Measurements from ENCODE around the gene PDE8B.

PDE8B gene

DNA sequence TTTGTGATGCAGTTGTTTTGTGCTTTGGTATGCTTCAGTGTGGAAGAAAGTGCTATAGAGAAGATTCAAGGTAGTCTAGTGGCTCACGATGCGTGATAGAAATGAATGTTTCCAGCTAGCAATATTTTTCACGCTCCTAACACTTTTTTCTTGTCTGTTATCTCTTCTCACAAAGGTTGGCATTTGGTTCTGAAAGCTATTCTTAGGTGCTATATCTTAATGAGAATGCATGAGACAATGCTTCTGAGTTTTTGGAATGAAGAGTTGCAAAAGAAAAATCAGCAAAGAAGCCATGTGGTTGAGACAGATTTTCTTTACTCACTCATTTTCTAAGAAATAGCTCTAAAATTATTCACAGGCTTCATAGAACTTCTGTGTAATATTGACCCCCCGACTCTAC lies 122.6 kb downstream of the PDE8B start:
- DNase-seq, result no peak
- in situ Hi-C loops (cut with HindIII; ENCODE audit: low pct_ligation_motif_present, low pct_unique_long_range_greater_than_20kb, low sequenced_read_pairs), result no loop called here

DNA sequence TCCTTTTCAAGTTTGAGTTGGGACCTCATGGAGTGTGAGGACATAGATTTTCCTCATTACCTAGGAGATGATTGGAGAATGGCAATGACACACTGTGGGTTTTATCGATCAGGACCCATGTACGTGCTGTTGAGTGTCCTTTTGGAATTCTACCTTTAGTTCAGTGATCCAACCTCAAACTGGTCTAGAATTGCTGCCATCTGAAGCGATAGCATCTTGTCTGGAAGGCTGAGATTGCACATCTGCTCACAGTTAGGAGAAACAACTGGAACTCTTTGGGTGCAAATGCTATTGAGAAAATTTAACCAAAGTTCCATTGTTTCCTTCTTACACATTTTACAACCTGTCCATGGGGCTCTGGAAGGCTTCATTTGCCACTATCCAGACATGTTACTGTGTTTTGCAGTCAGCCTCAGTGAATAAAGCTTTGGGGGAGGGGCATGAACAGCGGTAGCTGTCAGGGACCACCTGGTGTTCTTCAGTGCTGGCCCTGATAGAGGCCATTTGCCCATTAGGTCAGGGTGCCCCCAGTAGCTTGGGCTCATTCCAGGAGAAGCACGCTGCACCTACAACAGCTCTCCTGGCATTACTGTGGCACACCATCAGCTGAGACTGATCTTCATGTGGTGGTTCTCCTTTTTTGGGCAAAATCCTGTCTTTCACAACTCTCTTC lies 123.1 kb downstream of the PDE8B start:
- in situ Hi-C loops (cut with HindIII; ENCODE audit: low pct_ligation_motif_present, low pct_unique_long_range_greater_than_20kb, low sequenced_read_pairs), result no loop called here
- no peak for DNase-seq

DNA sequence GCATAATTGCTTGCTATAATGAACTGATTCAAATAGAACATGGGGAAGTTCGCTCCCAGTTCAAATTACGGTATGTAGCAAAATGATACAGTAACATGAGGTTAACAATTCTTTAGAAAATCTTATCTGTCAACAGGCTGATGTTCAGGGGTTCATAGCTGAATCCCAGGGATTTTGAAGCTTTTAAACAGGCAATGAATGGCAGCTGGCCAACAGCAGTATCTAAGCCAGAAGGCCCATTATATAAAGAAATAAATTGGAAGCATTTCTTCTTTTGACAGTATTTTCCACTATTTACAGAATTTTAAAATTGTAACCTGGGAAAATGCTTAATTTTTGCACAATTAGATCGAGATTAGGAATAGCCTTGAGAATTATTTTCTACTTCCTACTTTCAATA lies 126.8 kb downstream of the PDE8B start:
- no peak for DNase-seq
- in situ Hi-C loops (cut with HindIII; ENCODE audit: low pct_ligation_motif_present, low pct_unique_long_range_greater_than_20kb, low sequenced_read_pairs), result no loop called here

DNA sequence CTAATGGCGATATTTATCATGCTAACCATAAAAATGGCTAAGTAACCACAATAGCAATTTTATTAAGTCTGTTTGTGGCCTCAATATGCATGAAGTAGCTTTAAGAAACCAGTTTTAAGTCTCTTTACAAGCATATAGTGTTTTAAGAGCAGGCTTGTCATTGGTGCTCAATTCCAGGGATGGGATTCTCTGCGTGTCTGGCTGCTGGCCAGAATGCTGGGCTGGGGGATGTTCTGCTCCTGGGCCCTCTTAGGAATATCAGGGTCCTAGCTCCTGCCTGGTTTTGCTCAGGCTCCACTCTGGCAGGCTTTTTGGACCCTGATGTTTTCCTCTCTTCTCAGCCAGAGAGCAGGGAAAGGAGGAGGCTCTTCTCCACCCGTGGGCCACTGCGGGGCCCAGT lies 127.2 kb downstream of the PDE8B start:
- in situ Hi-C loops (cut with HindIII; ENCODE audit: low pct_ligation_motif_present, low pct_unique_long_range_greater_than_20kb, low sequenced_read_pairs), result no loop called here
- DNase-seq, result no peak

DNA sequence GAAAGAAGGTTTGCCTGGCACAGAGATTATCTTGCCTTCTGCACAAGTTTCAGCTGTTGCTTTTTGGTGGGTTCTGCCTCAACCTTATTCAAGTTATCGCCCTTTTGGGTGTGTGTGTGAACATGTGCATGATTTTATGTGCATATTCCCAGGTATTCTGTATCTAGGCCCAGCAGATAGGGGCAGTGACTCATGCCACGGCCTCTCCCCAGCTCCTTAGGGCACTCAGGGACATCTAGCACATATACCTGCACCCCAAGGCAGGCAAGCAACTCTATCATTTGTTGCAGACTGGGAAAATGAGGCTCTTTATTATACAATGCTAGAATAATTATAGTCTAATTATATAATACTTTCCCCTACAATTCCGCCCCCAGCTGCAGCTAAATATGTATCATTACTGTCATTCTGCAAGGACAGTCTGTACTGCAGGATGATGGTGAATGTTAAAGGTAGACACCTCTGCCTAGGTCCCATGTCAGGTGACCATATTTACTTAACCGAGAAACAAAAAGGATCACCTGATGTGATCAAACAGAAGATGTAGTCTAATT lies 128.9 kb downstream of the PDE8B start:
- DNase-seq, result no peak
- in situ Hi-C loops (cut with HindIII; ENCODE audit: low pct_ligation_motif_present, low pct_unique_long_range_greater_than_20kb, low sequenced_read_pairs), result no loop called here

DNA sequence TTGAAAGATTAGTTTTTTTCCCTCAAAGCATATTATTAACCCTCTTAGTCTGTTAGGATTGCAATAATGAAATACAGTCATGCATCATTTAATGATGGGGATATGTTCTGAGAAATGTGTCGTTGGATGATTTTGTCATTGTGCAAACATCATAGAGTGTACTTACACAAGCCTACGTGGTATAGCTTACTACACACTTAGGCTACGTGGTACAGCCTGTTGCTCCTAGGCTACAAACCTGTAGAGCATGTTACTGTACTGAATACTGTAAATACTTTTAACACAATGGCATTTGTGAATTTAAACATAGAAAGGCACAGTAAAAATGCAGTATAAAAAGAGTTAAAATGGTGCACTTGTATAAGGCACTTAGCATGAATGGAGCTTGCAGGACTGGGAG lies 132.7 kb downstream of the PDE8B start:
- no peak for DNase-seq
- in situ Hi-C loops (cut with HindIII; ENCODE audit: low pct_ligation_motif_present, low pct_unique_long_range_greater_than_20kb, low sequenced_read_pairs), result no loop called here

DNA sequence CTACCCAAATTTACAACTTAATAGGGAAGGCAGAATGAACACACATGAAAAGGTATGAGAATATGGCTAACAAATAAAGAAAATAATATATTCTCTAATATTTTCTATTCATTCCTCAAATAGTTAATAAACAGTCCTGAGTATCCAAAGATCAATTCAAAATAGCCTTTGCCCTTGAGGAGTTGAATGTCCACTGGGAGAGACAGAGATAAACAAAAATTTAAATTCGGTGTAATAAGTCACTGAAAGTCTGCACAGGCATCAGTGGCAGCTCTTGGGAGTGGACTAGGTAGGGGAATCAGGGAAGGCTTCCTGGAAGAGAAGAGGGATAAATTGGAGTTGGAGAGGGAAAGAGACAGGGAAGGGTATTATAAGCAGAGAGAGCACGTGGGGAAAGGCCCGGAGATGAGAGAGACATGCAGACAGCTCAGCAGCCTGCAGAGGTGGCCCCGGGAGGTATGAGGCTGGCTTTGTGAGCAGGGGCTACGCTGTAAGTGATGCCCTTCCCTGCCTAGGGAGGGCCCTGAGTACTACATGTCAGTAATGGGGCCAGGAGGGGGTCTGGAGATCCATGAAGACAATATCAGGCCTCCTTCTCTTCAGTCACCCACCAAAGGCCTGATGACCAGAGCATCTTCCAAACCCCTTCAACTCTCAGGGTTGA lies 137.1 kb downstream of the PDE8B start:
- in situ Hi-C loops (cut with HindIII; ENCODE audit: low pct_ligation_motif_present, low pct_unique_long_range_greater_than_20kb, low sequenced_read_pairs), result no loop called here
- DNase-seq, result no peak

DNA sequence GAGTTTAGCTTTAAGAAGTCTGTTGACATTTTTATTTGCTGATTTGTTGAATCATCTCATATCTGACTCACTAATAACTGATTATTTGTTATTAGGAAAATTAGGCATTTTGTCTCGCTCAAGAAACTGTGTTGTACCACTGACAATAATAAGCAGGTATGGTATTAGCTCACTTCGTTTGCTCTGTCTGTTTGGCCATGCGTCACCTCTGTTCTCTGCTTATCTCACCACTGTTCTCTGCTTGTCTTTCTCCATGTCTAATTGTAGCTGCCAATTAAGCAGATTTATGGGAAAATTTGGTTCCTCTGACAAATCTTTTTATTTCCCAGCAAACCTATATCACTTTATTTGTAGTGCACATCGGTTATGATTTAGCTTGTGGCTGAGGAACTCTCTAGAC lies 142.8 kb downstream of the PDE8B start:
- DNase-seq, result no peak
- in situ Hi-C loops (cut with HindIII; ENCODE audit: low pct_ligation_motif_present, low pct_unique_long_range_greater_than_20kb, low sequenced_read_pairs), result no loop called here

DNA sequence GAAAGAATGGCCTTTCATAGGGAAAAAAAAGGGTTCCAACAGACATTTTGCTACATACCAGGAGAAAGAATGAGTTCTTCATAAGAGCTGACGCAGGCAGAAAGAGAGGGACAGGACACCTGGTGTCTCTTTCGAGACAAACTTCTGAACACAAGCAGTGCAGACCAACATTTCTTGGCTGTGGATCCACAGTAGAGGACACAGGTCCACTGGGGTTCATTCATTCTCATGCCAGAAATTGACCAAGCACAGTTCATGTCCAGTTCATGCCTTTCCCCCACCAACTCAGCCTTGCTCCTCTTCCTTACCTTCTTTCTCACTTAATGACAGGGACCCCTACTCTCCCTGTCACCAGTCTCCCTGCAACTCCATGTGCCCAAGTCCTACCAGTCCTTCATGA lies 144.0 kb downstream of the PDE8B start:
- in situ Hi-C loops (cut with HindIII; ENCODE audit: low pct_ligation_motif_present, low pct_unique_long_range_greater_than_20kb, low sequenced_read_pairs), result no loop called here
- no peak for DNase-seq

DNA sequence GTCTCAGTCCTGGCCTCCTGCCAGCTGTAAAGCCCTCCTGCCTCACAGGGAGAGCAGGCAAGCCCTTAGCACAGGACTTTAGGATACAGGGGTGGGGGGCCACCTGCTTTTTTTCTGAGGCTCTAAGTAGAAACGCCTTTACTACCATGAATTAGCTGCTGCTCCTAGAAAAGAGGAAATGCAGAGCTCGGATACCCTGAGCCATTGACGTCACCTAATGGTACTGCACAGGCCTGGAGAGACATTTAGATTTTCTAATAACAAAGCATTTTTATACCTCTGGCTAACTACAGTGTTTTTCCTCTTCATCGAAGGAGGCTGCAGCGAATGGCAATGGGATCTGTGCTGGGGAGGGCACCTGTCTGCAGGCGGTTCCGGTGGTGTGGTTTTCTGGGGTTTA lies 144.6 kb downstream of the PDE8B start:
- in situ Hi-C loops (cut with HindIII; ENCODE audit: low pct_ligation_motif_present, low pct_unique_long_range_greater_than_20kb, low sequenced_read_pairs), result no loop called here
- DNase-seq, result no peak

DNA sequence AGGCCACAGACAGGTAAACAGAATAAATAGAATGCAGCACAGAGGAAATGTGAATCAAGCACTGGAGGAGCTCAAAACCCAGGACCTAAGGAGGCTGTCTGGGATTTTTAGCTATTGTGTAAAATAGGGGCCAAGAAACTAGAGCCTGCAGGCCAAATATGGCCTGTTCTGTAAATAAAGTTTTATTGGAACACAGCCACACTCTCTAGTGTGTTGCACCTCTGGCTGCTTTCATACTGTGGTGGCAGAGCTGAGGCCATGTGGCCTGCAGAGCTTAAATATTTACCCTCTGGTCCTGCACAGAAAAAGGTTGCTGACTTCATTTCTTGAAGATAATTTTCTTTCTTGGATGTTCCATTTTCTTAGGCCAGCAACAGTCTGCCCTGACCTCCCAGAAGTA lies 145.3 kb downstream of the PDE8B start:
- DNase-seq, result no peak
- in situ Hi-C loops (cut with HindIII; ENCODE audit: low pct_ligation_motif_present, low pct_unique_long_range_greater_than_20kb, low sequenced_read_pairs), result no loop called here

DNA sequence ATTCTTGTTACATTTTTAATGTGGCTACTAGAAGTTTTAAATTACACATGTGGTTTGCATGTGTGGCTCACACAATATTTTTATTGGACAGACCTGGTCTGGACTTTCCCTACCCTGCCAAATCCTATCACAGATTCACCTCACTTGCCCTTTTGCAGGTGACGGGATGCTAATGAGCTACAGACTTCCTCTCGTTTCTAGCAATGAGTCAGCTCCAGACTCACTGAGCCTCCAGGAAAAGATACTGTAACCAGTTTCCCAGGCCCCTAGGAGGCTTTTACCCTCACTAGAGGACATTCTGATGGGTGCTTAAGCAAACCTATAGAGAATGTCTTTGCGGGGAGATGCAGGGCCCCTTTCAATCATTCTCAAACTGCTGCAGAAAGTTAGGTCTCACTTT lies 146.3 kb downstream of the PDE8B start:
- in situ Hi-C loops (cut with HindIII; ENCODE audit: low pct_ligation_motif_present, low pct_unique_long_range_greater_than_20kb, low sequenced_read_pairs), result no loop called here
- no peak for DNase-seq

DNA sequence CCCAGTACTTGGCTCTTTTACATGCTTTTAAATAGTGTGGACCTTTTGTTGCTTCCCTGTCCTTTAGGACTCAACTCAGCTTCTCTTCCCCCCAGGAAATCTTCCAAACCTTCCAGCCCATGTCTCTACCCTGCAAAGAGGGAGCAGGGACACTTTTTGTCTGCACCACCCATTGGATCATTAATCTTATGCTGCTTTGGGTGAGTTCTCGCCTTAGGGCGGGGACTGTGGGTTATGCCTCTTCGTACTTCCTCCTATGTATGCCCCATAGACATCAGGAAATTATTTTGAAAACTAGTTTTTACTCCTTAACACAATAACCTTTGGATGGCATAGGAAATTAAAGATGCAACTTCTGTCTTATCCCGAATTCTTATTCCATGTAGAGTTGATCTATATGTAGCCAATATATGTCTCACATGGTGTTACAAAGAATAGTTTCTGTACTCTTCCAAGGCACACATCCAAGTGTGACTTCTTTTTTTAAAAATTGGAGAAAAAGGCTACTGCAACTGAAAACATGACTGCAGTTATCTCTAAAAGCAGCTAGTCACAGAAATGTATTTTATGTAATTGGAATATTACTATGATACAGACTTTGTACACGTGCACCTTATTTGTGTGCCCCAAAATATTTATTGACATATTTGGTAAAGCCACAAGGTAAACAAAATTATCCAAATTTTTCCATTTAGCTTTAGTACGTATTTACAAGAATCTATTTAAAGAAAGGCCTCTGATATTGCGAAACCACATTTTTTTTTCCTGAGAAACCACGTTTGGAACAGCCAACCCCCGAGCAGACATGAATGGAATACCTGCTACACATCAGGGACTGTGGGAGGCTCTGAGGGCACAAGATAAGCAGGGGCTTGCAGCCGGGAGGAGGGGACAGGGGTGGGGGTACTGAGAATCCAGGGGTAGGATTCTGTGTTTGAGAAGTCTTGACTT lies 148.1 kb downstream of the PDE8B start:
- in situ Hi-C loops (cut with HindIII; ENCODE audit: low pct_ligation_motif_present, low pct_unique_long_range_greater_than_20kb, low sequenced_read_pairs), result no loop called here
- no peak for DNase-seq

DNA sequence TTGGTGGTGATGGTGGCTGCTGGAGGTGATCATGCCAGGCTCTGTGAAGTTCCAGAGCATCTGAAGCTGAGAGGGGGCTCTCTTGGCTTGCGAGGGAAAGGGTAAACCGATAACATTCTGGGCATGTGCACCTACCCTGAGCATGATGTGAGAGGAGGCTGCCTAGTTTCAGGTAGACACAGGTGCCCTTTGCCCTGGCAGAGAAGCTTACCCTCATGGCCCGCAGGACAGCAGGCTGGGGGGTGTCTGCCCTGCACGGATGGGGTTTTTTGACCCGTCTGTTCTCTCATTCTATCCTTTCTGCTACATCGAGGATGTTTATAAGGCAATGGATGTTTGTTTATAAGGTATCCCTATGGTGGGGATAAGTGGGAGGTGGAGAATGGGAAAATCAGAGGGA lies 148.8 kb downstream of the PDE8B start:
- no peak for DNase-seq
- in situ Hi-C loops (cut with HindIII; ENCODE audit: low pct_ligation_motif_present, low pct_unique_long_range_greater_than_20kb, low sequenced_read_pairs), result no loop called here

DNA sequence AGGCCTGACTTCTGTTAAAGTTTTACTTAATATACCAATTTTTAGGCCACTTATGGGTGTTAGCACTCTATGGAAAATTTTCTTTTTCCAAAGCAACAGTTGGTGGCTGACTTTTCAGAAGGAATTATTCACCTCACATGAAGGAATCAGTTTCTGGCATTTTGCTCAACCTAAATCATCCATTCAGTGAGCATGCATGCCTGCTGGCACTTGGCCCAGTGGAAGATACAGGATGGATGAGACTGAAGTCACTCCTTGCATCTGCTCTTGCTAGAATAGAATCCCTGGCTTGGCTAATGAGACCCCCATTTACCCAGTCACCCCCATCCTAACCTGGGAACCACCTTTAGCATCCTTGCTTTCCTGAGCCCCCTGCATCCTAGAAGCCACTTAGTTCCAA lies 149.9 kb downstream of the PDE8B start:
- no peak for DNase-seq
- in situ Hi-C loops (cut with HindIII; ENCODE audit: low pct_ligation_motif_present, low pct_unique_long_range_greater_than_20kb, low sequenced_read_pairs), result no loop called here

DNA sequence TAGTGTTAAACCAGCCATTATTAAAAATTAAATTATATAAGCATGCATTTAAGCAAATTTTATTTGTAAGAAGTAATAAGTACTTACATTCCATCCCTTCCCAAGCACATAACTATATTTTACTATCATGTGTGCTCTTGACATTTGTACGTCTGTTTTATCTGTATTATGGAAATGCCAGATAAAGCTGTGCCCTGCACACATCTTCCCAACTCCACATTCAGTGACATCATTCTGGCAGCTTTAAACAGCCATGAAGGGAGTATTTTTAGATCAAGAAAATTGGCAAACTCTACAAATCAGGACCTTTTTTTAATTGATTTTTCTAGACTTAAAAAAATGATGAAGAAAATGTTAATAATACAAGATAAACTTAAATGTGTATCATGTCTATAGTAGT lies 150.5 kb downstream of the PDE8B start:
- in situ Hi-C loops (cut with HindIII; ENCODE audit: low pct_ligation_motif_present, low pct_unique_long_range_greater_than_20kb, low sequenced_read_pairs), result no loop called here

DNA sequence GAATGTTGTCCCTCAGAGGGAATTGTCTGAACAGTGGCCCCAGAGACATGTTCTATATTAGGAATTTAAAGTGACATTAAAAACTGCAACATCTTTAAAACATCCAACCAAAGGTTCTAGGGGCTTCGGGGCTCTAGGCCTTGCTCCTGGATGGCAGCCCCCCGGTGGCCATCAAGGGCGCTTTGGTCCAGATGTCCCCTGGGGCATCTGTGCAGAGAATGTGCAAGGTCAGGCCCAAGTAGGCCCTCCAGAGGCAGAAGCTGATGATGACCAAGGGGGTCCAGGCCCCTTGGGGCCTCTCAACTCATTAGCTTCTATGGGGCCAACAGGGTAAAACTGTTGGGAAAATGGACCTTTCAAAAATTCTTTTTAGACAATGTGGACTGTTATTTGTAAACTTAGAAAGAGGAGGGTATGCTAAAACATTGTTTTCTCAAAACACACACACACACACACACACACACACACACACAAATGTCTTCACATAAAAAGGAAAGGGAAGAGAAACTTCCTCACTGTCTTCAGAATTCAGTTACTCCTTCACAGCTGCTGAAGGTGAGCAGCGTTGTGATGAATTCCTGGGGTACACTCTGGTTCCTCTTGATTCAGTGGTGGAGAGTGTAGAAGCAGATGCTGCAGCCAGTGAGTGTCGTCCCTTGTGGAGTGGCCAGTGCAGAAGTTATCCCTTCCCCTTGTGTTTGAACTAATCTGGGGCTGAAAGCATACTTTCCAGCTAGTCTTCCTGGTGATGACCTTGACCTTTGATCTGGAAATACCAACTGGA lies 156.4 kb downstream of the PDE8B start:
- DNase-seq, result no peak
- in situ Hi-C loops (cut with HindIII; ENCODE audit: low pct_ligation_motif_present, low pct_unique_long_range_greater_than_20kb, low sequenced_read_pairs), result no loop called here

More for the DNA sequence above, 150.5 kb downstream of the PDE8B start:
- no peak for DNase-seq

DNA sequence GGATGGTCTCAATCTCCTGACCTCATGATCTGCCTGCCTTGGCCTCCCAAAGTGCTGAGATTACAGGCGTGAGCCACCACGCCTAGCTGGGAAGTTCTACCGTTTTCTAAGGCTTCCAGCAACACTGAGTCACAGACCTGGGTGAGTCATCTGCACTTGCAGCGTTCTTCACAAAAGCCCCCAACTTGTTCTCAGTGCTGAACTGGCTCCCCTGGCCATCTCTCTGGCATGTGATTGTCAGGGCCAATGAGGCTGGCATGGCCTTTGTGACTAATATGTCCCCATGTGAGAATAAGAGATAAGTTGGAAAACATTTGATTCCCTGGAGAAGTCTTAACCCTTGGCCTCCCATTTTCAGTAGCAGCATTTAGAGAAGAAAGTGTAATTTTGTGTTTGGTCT lies 157.3 kb downstream of the PDE8B start:
- DNase-seq, result no peak
- in situ Hi-C loops (cut with HindIII; ENCODE audit: low pct_ligation_motif_present, low pct_unique_long_range_greater_than_20kb, low sequenced_read_pairs), result no loop called here

DNA sequence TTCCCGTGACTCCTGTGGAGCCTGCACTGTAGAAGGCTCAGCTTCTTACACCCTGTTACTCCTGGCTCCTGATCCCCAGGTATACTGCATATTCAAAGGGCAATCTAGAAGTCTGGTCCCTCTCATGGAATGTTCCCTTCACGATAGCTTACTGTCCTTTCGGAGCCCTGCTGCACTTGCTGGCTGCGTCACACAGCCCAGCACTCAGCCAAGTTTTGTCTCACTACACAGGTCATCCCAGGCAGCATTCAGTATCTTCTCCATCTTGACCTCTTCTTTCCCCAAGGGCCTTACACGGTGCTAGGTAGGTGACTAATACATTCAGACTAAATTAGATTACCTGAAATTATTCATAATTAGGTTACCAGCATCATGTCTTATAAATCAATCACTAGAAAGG lies 157.9 kb downstream of the PDE8B start:
- DNase-seq, result no peak
- in situ Hi-C loops (cut with HindIII; ENCODE audit: low pct_ligation_motif_present, low pct_unique_long_range_greater_than_20kb, low sequenced_read_pairs), result no loop called here
